ENCODE results near the gene L1TD1.

L1TD1 gene

DNA sequence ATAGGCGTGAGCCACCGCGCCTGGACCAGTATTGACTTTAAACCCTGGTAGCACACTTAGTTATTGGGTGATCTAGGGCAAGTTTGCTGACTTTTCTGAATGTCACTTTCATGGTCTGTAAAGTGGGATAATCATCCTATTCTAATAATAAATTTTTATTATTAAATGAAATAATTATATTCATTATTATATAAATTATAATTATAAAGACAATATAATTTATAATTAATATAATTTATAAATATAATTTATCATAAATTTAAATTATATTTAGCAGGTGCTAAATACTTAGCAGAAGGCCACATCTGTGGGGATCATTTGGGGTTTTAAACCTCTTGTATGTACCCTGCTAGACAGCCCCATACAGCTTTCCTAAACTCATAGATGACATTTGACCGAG, 64.9 kb downstream of the L1TD1 start:
- H3K9ac ChIP-seq (ENCODE audit: low read length), result no peak overlapping the region
- H3K27me3 ChIP-seq (ENCODE audit: insufficient read depth, low read length), result no peaks in the 10 kb centered on the region
- no peaks in the 10 kb centered on the region for H3K36me3 ChIP-seq (ENCODE audit: insufficient read depth, low read length)
- H3K9me2 ChIP-seq (ENCODE audit: low read depth, low read length), result no peaks in the 10 kb centered on the region
- H3K4me1 ChIP-seq (ENCODE audit: insufficient read depth, low read length, severe bottlenecking), result no peaks in the 10 kb centered on the region
- H3F3A ChIP-seq (ENCODE audit: insufficient read depth, low read length), result no peaks in the 10 kb centered on the region
- no peaks in the 10 kb centered on the region for H3K79me2 ChIP-seq (ENCODE audit: insufficient read depth, low read length)
- no peak overlapping the region for H3K4me3 ChIP-seq (ENCODE audit: low read depth, low read length, poor library complexity, severe bottlenecking)
- TF ChIP-seq EZH2 (IDR thresholded peaks at IDR 0.05; ENCODE audit: borderline replicate concordance, low read length), result no peak
- TF ChIP-seq, protein P1, sequence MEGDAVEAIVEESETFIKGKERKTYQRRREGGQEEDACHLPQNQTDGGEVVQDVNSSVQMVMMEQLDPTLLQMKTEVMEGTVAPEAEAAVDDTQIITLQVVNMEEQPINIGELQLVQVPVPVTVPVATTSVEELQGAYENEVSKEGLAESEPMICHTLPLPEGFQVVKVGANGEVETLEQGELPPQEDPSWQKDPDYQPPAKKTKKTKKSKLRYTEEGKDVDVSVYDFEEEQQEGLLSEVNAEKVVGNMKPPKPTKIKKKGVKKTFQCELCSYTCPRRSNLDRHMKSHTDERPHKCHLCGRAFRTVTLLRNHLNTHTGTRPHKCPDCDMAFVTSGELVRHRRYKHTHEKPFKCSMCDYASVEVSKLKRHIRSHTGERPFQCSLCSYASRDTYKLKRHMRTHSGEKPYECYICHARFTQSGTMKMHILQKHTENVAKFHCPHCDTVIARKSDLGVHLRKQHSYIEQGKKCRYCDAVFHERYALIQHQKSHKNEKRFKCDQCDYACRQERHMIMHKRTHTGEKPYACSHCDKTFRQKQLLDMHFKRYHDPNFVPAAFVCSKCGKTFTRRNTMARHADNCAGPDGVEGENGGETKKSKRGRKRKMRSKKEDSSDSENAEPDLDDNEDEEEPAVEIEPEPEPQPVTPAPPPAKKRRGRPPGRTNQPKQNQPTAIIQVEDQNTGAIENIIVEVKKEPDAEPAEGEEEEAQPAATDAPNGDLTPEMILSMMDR (IDR thresholded peaks at IDR 0.05; ENCODE audit: low read length), result no peak
- H3K9me3 ChIP-seq (ENCODE audit: low read length), result no peaks in the 10 kb centered on the region
- H3K27ac ChIP-seq (ENCODE audit: low read depth, low read length, poor library complexity, severe bottlenecking), result no peak overlapping the region
- no peak overlapping the region for H3K4me2 ChIP-seq (ENCODE audit: low read length)
- H2AFZ ChIP-seq (ENCODE audit: low read length), result no peak overlapping the region
- H4K20me1 ChIP-seq (ENCODE audit: insufficient read depth, low read length), result no peaks in the 10 kb centered on the region

GRCh38 chr1:62260688-62261087, 66.0 kb downstream of the L1TD1 start:
- Histone ChIP-seq H3K4me3 (ENCODE audit: low read depth, low read length, poor library complexity, severe bottlenecking) (no peak overlapping the region), H3K79me2 (ENCODE audit: insufficient read depth, low read length) (no peaks in the 10 kb centered on the region), H3K27ac (ENCODE audit: low read depth, low read length, poor library complexity, severe bottlenecking) (no peak overlapping the region), H3K27me3 (ENCODE audit: insufficient read depth, low read length) (no peaks in the 10 kb centered on the region), H2AFZ (ENCODE audit: low read length) (no peak overlapping the region), H3K9me3 (ENCODE audit: low read length) (no peaks in the 10 kb centered on the region), H3K9ac (ENCODE audit: low read length) (no peak overlapping the region), H3K36me3 (ENCODE audit: insufficient read depth, low read length) (no peaks in the 10 kb centered on the region), H3K4me1 (ENCODE audit: insufficient read depth, low read length, severe bottlenecking) (no peaks in the 10 kb centered on the region), H4K20me1 (ENCODE audit: insufficient read depth, low read length) (no peaks in the 10 kb centered on the region), H3K9me2 (ENCODE audit: low read depth, low read length) (no peaks in the 10 kb centered on the region), H3F3A (ENCODE audit: insufficient read depth, low read length) (no peaks in the 10 kb centered on the region), H3K4me2 (ENCODE audit: low read length) (no peak overlapping the region)
- TF ChIP-seq EZH2 (IDR thresholded peaks at IDR 0.05; ENCODE audit: borderline replicate concordance, low read length), result no peak
- TF ChIP-seq, protein P1 (IDR thresholded peaks at IDR 0.05; ENCODE audit: low read length), result no peak

All from OCI-LY1 (cell line).